AG09319 (cell line): ENCODE measurements around the gene KITLG.
"Not testable (repeated sequence)": the region's sequence is repeated elsewhere in the genome, so short reads cannot be mapped to it uniquely, and the experiment has no call there.

Experiments used
- DNase-seq: peaks from one replicate; pipeline ENCODE4 v3.0.0-alpha.2; 2010; ENCODE audit warnings: low read depth; ENCODE audit errors: extremely low read depth
- TF ChIP-seq, protein P1 (sequence below): IDR thresholded peaks from 2 replicates; pipeline ENCODE4 v1.5.1; 2011; ENCODE audit warnings: low read depth, mild to moderate bottlenecking, inconsistent platforms, low read length, moderate library complexity

Gene KITLG, protein sequence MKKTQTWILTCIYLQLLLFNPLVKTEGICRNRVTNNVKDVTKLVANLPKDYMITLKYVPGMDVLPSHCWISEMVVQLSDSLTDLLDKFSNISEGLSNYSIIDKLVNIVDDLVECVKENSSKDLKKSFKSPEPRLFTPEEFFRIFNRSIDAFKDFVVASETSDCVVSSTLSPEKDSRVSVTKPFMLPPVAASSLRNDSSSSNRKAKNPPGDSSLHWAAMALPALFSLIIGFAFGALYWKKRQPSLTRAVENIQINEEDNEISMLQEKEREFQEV

GRCh38 chr12:88580051-88580871 lies at the start of gene KITLG:
Gene KITLG (minus strand): TSS chr12:88580471. CDS start chr12:88580278, 193 bp downstream.
- DNase-seq, result peak; percentile 78
- TF ChIP-seq, protein P1, sequence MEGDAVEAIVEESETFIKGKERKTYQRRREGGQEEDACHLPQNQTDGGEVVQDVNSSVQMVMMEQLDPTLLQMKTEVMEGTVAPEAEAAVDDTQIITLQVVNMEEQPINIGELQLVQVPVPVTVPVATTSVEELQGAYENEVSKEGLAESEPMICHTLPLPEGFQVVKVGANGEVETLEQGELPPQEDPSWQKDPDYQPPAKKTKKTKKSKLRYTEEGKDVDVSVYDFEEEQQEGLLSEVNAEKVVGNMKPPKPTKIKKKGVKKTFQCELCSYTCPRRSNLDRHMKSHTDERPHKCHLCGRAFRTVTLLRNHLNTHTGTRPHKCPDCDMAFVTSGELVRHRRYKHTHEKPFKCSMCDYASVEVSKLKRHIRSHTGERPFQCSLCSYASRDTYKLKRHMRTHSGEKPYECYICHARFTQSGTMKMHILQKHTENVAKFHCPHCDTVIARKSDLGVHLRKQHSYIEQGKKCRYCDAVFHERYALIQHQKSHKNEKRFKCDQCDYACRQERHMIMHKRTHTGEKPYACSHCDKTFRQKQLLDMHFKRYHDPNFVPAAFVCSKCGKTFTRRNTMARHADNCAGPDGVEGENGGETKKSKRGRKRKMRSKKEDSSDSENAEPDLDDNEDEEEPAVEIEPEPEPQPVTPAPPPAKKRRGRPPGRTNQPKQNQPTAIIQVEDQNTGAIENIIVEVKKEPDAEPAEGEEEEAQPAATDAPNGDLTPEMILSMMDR, result peak; percentile 64

GRCh38 chr12:88628856-88629509 lies 48.7 kb upstream of the KITLG start:
- TF ChIP-seq, protein P1, result no peak
- no peak for DNase-seq

- DNase-seq, result not testable (repeated sequence)
Observed at GRCh38 chr12:88628035-88628434, 47.8 kb upstream of the KITLG start.

GRCh38 chr12:88627501-88627900 lies 47.2 kb upstream of the KITLG start:
- TF ChIP-seq, protein P1, result no peak
- DNase-seq, result no peak

- TF ChIP-seq, protein P1, result no peak
- no peak for DNase-seq
Observed at GRCh38 chr12:88625356-88625755, 45.1 kb upstream of the KITLG start.

DNA sequence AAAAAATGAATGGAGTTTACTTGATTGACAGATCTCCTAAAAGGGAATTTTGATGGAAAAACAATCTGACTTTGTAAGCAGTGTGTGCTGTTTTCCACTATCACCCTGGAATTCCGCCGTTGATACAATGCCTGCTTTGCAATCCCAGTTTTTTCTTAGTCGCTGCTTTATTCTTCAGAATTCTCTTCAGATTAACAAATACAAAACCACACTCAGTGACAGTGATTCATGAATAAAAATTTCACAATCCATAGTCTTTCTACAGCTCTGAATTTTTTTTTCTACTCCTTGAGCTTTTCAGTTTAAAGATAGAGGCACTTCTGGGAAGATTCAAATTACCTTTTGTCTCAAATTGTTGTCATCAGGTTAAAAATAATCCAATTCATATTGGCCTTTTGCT lies 44.6 kb upstream of the KITLG start:
- no peak for DNase-seq
- TF ChIP-seq, protein P1, result no peak

GRCh38 chr12:88623777-88624548 lies 43.7 kb upstream of the KITLG start:
- TF ChIP-seq, protein P1, result no peak
- DNase-seq, result no peak
